Measurements from ENCODE around the gene ANXA10.

The ANXA10 gene

GRCh38 chr4:168152837-168153500 is 60.6 kb downstream of the ANXA10 start:
- CTCF ChIA-PET: interaction anchor here (0.6 to 1.7 kb wide), 8 partner anchors 8 to 790 kb away, joined by 3 to 8 read pairs (median 4); no protein-coding TSS in a partner anchor
- no peak for DNase-seq (ENCODE audit: extremely low spot score)
- POLR2A ChIA-PET: no interaction called here
- TF ChIP-seq NFRKB (IDR thresholded peaks at IDR 0.05) (no peak), SP1 (IDR thresholded peaks at IDR 0.05) (no peak), L3MBTL2 (conservative IDR thresholded peaks at IDR 0.05) (no peak), FOXK2 (IDR thresholded peaks at IDR 0.05) (no peak), HDGF (IDR thresholded peaks at IDR 0.05; ENCODE audit: borderline replicate concordance) (no peak), CTBP1 (IDR thresholded peaks at IDR 0.05; ENCODE audit: borderline replicate concordance) (no peak), FOXM1 (IDR thresholded peaks at IDR 0.05; ENCODE audit: borderline replicate concordance) (no peak), ZNF384 (IDR thresholded peaks at IDR 0.05) (no peak), PKNOX1 (IDR thresholded peaks at IDR 0.05) (no peak), BHLHE40 (IDR thresholded peaks at IDR 0.05; ENCODE audit: borderline replicate concordance) (no peak), SUZ12 (IDR thresholded peaks at IDR 0.05) (no peak), ELF4 (IDR thresholded peaks at IDR 0.05) (no peak), ARNT (IDR thresholded peaks at IDR 0.05) (no peak), TARDBP (IDR thresholded peaks at IDR 0.05) (no peak), LEF1 (IDR thresholded peaks at IDR 0.05; ENCODE audit: borderline replicate concordance) (no peak), FOXA1 (IDR thresholded peaks at IDR 0.05) (no peak)

DNA sequence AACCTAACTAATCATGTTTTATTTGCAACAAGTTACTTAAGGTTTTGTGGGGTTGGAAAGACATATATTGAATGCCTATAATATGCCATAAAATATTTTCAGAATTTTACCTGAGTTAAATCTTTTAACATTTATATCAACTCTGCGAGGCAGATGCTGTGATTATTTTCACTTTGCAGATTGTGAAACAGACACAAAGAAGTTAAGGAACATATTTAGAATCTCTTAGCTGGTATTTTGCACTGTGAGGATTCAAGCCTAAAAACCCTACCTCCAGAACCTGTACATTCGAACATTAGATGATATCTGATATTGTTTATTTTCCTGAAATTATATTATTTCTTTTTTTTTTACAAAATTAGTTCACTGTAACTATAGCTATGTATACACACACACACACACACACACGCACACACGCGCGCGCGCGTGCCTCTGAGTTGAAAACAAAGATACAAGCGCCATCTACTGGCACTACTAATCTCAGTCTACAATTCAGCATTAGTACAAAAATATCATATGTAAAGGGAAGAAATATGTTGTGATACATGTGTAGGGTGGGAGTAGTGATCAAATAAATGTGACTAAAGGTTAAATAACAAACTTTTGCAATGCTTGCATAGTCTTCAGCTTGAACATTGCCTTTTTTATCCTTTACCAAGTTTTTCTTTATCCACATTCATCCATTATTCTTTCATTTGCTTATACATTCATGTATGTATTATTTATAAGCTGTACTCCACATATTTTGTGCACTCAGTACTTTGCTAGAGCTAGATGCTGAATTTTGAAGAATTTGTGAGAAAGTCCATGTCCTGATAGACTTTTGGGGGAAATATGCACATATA is 61.5 kb downstream of the ANXA10 start:
- peak; percentile 13 for DNase-seq (ENCODE audit: extremely low spot score)
- ChIA-PET POLR2A (no interaction called here), CTCF (interaction anchor here (0.6 to 1.7 kb wide), 11 partner anchors 9 to 1332 kb away, joined by 3 to 8 read pairs (median 3); no protein-coding TSS in a partner anchor)
- TF ChIP-seq TARDBP (IDR thresholded peaks at IDR 0.05) (no peak), BHLHE40 (IDR thresholded peaks at IDR 0.05; ENCODE audit: borderline replicate concordance) (no peak), HDGF (IDR thresholded peaks at IDR 0.05; ENCODE audit: borderline replicate concordance) (no peak), ELF4 (IDR thresholded peaks at IDR 0.05) (no peak), L3MBTL2 (conservative IDR thresholded peaks at IDR 0.05) (no peak), ARNT (IDR thresholded peaks at IDR 0.05) (no peak)

DNA sequence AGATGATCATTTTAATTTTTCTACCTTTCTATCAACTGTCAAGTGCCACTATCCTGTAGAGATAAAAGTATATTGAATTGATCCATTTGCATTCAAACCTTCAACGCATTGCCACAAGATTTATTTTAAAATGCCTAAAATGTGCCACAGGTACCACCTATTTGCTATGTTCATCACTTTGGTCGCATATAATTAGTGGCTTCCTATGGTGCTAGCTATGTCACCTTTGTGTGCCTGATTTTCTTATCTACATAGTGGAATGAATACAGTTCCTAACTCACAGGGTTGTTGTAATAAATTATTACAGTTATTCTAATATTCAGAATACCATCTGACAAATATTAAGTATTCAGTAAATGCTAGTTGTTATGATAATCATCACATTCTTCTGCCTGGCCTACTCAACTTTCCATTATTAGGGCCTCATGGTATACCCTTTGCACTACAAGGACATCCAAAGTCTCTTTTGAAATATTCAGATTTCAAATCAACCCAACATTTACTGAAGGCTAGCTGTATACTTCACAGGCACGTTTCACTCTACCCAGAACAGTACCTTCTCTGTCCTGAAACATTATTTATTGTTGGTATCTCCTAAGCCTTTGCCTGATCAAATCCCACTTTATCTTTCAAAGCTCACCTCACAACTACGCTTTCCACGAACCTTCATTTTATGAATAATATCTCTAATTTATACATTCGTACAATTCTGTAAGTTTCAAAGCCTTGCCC is 62.4 kb downstream of the ANXA10 start:
- ChIA-PET CTCF (interaction anchor here (0.8 to 1.5 kb wide), 4 partner anchors 10 to 1331 kb away, joined by 3 to 8 read pairs (median 3); no protein-coding TSS in a partner anchor), POLR2A (no interaction called here)
- DNase-seq (ENCODE audit: extremely low spot score): no peak
- TF ChIP-seq FOXK2 (IDR thresholded peaks at IDR 0.05) (no peak), SP1 (IDR thresholded peaks at IDR 0.05) (no peak), NFRKB (IDR thresholded peaks at IDR 0.05) (no peak), ARNT (IDR thresholded peaks at IDR 0.05) (no peak), L3MBTL2 (conservative IDR thresholded peaks at IDR 0.05) (no peak), PKNOX1 (IDR thresholded peaks at IDR 0.05) (no peak), LEF1 (IDR thresholded peaks at IDR 0.05; ENCODE audit: borderline replicate concordance) (no peak), HDGF (IDR thresholded peaks at IDR 0.05; ENCODE audit: borderline replicate concordance) (no peak), ZNF384 (IDR thresholded peaks at IDR 0.05) (no peak), CTBP1 (IDR thresholded peaks at IDR 0.05; ENCODE audit: borderline replicate concordance) (no peak), FOXM1 (IDR thresholded peaks at IDR 0.05; ENCODE audit: borderline replicate concordance) (no peak), FOXA1 (IDR thresholded peaks at IDR 0.05) (no peak), ELF4 (IDR thresholded peaks at IDR 0.05) (no peak), TARDBP (IDR thresholded peaks at IDR 0.05) (no peak), BHLHE40 (IDR thresholded peaks at IDR 0.05; ENCODE audit: borderline replicate concordance) (no peak), SUZ12 (IDR thresholded peaks at IDR 0.05) (no peak)

DNA sequence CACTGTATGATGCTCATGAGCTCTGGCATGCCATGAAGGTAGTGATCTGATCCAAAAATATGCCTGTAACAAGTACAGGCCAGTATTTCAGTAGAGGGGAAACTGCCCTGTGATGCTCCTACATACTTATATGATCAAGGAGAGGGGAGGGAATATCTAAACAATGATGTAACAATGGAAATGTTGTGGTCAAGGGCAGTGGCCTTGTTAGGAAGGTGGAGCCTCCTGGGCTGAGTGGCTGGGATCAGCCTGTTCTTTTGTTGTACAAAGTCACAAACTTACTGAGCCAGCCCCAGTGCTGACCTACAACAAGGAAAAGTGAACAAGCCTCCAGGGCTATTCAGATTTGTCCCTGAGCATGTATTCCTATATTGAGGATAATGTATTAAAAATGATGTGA is 70.3 kb downstream of the ANXA10 start:
- ChIA-PET POLR2A (no interaction called here), CTCF (no interaction called here)
- DNase-seq (ENCODE audit: extremely low spot score): no peak

More for the DNA sequence above, 70.3 kb downstream of the ANXA10 start:
- TF ChIP-seq CTBP1 (IDR thresholded peaks at IDR 0.05; ENCODE audit: borderline replicate concordance) (no peak), ARNT (IDR thresholded peaks at IDR 0.05) (no peak), ELF4 (IDR thresholded peaks at IDR 0.05) (no peak), FOXK2 (IDR thresholded peaks at IDR 0.05) (no peak), SP1 (IDR thresholded peaks at IDR 0.05) (no peak), ZNF384 (IDR thresholded peaks at IDR 0.05) (no peak), FOXA1 (IDR thresholded peaks at IDR 0.05) (no peak), BHLHE40 (IDR thresholded peaks at IDR 0.05; ENCODE audit: borderline replicate concordance) (no peak), HDGF (IDR thresholded peaks at IDR 0.05; ENCODE audit: borderline replicate concordance) (no peak), TARDBP (IDR thresholded peaks at IDR 0.05) (no peak), FOXM1 (IDR thresholded peaks at IDR 0.05; ENCODE audit: borderline replicate concordance) (no peak), NFRKB (IDR thresholded peaks at IDR 0.05) (no peak), PKNOX1 (IDR thresholded peaks at IDR 0.05) (no peak), SUZ12 (IDR thresholded peaks at IDR 0.05) (no peak), LEF1 (IDR thresholded peaks at IDR 0.05; ENCODE audit: borderline replicate concordance) (no peak), L3MBTL2 (conservative IDR thresholded peaks at IDR 0.05) (no peak)
